Astrocyte (in vitro differentiated cells and primary cell): Measurements from ENCODE around the gene EEA1.

Experiments
- EZH2 ChIP-seq: IDR thresholded peaks from 2 replicates; pipeline ENCODE4 v1.6.1; 2012; ENCODE audit warnings: mild to moderate bottlenecking, low read length, inconsistent platforms; ENCODE audit not compliant: insufficient read depth
- TF ChIP-seq, protein P1 (sequence below): IDR thresholded peaks from 2 replicates; pipeline ENCODE4 v1.5.1; 2011; ENCODE audit warnings: low read depth, mild to moderate bottlenecking, inconsistent platforms, low read length, moderate library complexity; ENCODE audit not compliant: insufficient read depth

DNA sequence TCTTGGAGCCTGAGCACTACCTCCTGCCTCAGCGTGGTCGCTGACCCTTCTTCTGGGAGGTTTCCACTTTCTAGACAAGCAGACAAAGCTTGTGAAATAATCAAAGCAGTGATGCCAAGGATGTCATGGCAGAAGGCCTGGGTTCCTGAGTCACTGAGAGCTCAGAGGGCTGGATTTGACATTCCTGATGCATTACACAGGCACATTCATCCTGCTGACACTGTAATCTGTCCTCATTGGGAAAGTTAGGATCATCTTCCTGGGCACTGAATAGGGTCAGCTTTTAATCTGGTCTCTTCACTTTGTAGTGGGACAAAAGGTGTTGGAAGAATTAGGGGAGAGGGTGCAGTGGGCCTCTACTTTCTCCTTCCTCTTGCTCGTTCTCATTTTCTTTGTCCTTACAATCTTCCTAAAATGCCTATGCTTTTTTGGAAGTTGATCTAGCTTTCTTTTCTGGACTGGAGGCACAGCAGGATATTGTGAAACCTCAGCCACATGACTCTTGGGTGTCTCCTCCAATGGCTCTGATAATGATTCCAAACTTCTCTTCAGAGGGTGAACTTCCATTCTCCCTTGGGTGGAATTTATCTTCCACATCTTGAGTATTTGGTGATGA, 29.6 kb downstream of the EEA1 start:
- TF ChIP-seq, protein P1, sequence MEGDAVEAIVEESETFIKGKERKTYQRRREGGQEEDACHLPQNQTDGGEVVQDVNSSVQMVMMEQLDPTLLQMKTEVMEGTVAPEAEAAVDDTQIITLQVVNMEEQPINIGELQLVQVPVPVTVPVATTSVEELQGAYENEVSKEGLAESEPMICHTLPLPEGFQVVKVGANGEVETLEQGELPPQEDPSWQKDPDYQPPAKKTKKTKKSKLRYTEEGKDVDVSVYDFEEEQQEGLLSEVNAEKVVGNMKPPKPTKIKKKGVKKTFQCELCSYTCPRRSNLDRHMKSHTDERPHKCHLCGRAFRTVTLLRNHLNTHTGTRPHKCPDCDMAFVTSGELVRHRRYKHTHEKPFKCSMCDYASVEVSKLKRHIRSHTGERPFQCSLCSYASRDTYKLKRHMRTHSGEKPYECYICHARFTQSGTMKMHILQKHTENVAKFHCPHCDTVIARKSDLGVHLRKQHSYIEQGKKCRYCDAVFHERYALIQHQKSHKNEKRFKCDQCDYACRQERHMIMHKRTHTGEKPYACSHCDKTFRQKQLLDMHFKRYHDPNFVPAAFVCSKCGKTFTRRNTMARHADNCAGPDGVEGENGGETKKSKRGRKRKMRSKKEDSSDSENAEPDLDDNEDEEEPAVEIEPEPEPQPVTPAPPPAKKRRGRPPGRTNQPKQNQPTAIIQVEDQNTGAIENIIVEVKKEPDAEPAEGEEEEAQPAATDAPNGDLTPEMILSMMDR: no peak
- no peak for TF ChIP-seq EZH2
